SH-SY5Y (cell line): Measurements from ENCODE around the gene ANKRD34A.
A peak's percentile ranks its signal among the peaks of the same experiment; 100 is the strongest.

Experiments used
- GATA2 ChIP-seq: IDR thresholded peaks from 2 replicates; pipeline ENCODE4 v1.6.1; 2011; ENCODE audit warnings: mild to moderate bottlenecking, low read depth, low read length
- GATA3 ChIP-seq: IDR thresholded peaks from 2 replicates; pipeline ENCODE4 v1.6.1; 2011; ENCODE audit warnings: low read depth, mild to moderate bottlenecking, low read length, moderate library complexity

Gene ANKRD34A

DNA sequence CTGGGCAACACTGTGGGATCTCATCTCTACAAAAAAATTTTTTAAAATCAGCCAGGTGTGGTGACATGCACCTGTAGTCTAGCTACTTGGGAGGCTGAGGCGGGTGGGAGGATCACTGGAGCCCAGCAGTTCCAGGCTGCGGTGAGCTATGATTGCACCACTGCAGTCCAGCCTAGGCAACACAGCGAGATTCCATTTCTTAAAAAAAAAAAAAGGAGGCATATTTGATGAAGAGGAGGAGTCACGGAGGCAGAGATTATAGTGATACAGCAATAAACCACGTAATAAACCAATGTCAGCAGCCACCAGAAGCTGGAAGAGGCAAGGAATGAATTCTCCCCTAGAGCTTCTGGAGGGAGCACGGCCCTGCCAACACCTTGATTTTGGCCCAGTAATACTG is 10.5 kb downstream of the ANKRD34A start:
- TF ChIP-seq GATA3 (no peak), GATA2 (no peak)

DNA sequence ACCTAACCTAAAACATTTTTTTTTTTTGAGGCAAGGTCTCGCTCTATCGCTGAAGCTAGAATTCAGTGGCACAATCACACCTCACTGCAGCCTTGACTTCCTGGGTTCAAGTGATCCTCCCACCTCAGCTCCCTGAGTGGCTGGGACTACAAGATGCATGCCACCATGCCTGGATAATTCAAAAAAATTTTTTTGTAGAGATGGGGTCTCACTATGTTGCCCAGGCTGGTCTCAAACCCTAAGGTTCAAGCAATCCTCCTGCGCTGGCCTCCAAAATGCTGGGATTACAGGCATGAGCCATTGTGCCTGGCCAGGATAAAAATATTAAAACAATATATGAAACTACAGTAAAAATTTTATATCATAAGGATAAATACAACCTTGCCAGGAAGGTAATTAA is 11.5 kb downstream of the ANKRD34A start:
- TF ChIP-seq GATA3 (no peak), GATA2 (no peak)

DNA sequence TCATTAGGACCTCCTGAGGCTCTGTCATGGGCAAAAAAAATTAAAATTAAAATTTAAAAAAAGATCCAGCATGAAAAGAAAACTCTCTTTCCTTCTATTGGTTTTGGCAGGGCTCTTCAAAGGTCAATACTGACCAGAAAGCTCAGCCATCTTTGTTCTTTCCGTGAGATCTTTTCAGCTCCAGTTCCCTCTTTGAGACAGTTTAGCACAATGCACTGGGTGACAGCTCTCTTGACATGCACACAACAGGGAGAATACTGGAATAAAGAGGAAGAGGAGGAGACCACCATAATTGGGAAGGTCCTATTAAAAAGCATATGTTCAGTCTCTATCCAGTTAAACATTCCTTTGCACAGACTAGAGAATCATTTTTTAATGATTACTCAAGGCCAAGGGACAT is 12.8 kb downstream of the ANKRD34A start:
- TF ChIP-seq GATA3, result no peak
- no peak for TF ChIP-seq GATA2

DNA sequence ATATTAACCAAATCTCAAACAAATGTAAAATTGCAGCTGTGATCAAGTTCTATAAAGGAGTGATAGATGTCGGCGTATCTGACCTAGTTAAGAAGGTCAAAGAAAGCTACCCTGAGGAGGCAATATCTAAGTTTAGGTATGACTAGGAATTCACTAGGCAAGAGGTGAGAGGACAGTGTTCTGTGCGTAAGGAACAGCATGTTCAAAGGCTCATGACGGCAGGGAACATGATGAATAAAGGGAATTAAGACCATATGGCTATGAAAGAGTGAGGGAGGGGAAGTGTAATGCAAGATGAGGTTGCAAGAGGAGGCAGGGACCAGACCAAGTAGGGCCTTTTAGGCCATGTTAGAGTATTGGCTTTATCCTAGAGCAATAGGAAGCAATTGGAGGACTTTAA is 15.2 kb downstream of the ANKRD34A start:
- TF ChIP-seq GATA2 (no peak), GATA3 (no peak)

DNA sequence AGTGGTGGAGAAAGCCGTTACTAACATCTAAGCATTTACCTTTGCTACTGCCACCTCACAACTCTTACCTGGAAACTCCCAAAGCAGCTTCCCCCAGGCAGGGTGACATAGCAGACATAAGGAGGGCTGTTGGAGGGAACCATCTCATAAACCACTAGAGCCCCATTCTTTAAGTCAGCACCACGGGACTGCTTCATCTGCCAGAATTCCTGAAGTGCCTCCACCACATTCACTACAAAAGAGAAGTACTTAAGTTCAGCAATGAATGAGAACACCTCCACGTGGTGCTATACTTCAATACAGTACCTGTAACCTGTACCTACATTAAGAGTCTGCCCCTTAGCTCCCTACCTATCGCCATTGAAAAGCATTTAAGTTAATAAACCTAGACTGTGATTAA is 16.8 kb downstream of the ANKRD34A start:
- TF ChIP-seq GATA2, result no peak
- TF ChIP-seq GATA3, result no peak

DNA sequence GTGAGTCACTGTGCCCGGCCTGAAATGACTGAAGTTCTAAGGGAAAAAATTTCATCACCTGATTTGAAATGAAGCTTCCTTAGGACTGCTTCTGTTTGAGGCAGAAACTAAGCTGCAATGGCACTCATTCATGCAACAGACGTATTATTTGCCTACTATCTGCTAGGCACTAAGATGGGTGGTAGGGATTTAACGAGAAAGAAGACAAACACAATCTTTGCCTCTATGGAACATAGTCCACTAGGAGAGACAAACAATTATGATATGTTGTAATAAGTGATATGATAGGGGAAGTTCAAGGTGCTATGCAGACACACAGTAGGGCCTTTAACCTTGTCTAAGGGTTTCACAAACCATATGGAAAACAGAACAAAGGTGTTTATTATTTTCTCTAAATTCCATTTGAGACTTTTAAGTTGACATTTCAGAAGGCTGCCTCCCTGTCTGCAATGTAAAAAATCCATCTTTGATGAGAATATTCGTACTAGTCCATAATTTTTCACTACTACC is 17.8 kb downstream of the ANKRD34A start:
- TF ChIP-seq GATA2 (no peak), GATA3 (no peak)

DNA sequence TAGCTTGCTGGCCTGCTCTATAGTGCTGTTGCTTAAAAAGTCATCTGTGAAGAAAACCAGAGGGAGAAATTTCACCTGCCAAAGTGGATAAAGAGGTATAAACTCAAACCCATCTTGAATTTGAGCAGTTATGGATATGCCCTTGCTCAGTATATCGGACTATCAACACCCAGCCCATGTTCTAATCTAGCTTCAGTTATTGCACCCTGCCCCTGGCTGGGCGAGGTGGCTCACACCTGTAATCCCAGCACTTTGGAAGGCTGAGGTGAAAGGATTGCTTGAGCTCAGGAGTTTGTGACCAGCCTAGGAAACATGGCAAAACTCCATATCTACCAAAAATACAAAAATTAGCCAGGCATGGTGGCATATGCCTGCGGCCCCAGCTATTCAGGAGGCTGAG is 19.8 kb downstream of the ANKRD34A start:
- no peak for TF ChIP-seq GATA3
- no peak for TF ChIP-seq GATA2

DNA sequence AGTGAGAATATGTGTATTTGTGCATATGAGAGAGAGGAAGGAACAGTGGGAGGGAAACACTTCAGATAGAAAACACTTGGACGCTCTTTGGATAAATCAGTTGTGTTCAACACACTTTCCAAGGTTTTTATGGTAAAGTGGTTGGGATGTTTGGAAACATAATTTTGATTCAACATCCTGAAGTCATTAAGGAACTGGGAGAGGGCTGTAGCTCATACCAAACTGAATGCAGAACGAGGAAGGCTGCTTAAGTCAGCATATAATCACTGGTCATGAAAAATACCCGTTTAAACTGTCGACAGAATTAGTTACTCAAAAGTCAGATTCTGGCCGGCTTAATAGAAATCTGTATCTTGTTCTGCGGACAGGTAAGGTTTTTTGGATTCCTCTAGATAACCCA is 21.5 kb downstream of the ANKRD34A start:
- no peak for TF ChIP-seq GATA2
- TF ChIP-seq GATA3, result no peak

DNA sequence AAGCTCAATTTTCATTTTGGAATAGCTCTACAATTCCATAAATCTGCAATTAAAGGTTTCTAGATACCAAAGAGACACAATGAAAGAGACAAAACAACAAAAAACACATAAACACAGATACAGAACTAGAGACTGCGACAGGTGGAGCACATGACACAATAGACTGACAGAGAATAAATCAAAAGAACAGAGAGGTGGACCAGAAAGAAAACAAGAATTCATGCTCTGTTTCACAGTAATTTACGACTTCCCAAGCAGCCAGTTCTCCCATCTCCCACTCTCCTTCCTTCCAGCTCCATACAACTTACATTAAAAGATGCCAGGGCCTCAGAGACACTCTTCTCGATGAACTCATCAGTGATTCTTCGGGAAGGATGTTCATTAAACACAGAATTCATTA is 22.0 kb downstream of the ANKRD34A start:
- TF ChIP-seq GATA2 (no peak), GATA3 (no peak)

DNA sequence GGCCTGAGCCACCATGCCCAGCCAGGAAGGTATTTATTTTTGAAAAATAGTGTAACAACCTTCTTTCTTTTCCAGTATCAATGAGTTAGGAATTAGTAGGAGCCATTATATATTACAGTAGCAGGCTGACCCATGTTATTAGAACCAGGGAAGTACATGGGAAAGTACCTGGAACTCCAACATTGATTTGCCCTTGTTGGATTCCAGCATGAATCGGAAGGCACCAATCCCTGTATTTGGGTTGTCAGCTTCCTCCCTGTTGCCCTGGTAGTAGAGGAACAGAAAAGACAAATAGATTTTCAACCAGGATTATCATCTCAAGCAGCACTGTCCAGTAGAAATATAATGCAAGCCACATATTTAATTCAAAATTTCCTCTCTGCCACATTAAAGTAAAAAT is 26.9 kb downstream of the ANKRD34A start:
- TF ChIP-seq GATA2 (no peak), GATA3 (no peak)

DNA sequence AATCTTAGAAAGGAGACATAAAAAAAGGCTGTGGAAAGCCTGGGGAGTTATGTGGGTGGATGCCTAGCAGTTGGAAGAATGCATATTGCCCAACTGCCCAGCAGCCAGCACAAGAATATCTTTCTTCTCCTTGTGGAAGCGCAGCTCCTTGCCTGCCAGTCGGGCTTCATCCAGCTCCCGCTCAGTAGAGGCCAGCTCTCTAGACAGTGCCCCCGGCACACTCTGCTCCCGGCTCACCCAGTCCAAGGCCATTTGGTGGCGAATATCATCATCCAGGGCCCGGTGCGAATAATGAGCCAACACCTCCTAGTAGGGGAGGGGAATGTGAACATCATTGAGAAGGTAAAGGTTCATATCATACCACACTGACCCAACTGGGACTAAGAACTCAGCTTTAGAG is 28.1 kb downstream of the ANKRD34A start:
- no peak for TF ChIP-seq GATA2
- TF ChIP-seq GATA3, result no peak

DNA sequence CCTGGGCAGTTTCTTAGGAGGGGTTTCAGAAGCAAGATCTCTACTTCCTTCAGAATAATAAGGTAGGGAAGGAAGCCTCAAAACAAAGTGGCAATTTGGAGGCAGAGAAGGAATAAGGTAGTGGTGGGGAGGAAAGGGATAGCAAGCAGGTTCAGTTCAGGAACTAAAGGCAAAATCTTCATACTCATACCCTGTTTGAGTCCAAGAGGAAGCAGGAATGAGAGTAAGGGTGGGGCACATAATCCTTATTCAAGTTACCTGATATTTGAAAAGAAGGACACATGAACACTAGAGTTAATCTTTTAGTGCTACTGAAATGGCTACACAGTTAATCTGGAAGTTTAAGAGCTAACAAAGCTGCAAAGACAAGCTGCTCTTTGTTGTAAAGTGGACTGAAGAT is 28.7 kb downstream of the ANKRD34A start:
- no peak for TF ChIP-seq GATA3
- TF ChIP-seq GATA2, result no peak

DNA sequence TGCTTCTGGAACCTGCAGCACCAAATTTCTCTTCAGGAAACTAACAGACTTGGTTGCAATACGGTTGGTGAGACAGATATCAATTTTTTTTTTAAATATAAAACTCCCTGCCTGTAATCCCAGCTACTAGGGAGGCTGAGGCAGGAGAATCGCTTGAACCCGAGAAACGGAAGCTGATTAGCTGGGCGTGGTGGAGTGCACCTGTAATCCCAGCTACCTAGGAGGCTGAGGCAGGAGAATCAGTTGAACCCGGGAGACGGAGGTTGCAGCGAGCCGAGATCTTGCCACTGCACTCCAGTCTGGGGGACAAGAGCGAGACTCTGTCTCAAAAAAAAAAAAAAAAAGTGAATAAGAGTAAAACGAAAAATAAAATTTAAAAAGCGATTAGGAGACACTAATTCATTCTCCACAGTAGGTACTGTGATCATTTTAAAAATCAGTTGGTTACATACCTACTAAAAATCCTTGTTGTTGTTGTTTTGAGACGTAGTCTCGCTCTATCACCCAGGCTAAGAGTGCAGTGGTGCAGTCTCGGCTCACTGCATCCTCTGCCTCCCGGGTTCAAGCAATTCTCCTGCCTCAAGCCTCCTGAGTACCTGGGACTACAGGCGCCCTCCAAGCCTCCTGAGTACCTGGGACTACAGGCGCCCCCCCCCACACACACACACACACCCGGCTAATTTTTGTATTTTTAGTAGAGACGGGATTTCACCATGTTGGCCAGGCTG is 36.3 kb downstream of the ANKRD34A start:
- no peak for TF ChIP-seq GATA3
- no peak for TF ChIP-seq GATA2

DNA sequence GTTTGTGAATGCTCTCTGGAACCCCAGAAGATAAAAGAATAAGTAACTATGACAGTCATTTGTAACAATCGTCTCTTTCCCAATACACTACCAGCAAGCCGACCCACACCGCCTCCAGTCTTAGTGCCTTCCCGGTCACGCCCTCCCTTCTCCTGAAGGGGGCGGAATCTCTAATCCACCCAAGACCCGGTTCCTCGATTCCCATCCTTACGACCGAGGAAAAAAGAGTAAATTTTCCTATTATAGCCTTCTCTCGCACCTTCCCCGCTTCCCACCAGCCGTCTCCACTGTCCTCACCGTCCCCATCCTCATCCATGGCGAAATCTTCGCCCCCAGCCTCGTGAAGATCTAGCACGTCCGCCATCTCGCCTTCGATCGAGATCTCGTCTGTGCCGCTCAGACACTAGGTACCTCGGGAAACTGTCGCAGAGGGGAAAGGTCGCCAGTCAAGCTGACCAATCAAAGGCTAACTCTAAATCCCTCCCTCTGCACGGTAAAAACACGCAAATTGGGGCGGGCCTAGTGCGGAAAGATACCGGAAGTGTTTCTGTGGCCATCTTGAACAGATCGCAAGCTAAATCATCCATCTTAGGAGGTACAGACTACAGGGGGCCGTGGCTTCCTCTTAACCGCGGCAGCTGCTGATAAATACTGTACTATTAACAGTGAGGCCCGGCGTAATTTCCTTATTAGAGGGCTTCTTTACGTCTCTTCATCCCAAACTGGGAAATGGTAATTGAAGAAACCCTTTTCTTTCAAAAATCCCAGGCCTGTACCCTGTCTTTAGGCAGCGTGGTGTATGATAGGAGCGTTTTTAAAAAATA is 37.1 kb downstream of the ANKRD34A start, which contains the start of gene RBM8A:
Gene RBM8A (minus strand): TSS at position 422 of the 824 bp plus-strand sequence. CDS start 58 bp downstream, at position 364.
- TF ChIP-seq GATA3, result no peak
- peak; percentile 86 for TF ChIP-seq GATA2

DNA sequence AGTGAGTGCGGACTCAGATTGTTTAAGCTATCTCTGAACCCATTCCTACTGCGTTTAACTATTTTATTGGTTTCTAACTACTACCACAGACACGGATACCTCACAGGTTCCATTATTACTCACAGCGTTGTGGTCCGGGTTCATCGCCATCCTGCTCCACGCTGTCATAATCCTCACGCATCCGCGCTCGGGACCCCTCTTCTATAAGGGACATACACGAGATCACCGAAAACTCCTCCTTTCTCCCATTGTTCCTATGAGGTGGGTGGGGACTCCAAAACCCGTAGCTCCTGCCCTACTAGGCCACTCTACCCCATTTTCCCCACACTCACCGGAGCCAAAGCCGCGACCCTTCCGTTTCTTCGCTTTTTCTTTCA is 37.7 kb downstream of the ANKRD34A start:
- TF ChIP-seq GATA3 (no peak), GATA2 (no peak)
